Measurements from ENCODE around the gene FDX2. TPM values are rescaled to one million over a fixed set of nuclear protein-coding genes. Genes with fewer than 3 reads are reported as not detected.
A peak's percentile ranks its signal among the peaks of the same experiment; 100 is the strongest.

Gene FDX2
- total RNA-seq (ENCODE audit: low replicate concordance), result 15.1 and 97.6 TPM in 2 replicates

GRCh38 chr19:10315335-10316214 is at the start of gene FDX2:
TSS of gene FDX2 (minus strand) at chr19:10316015. CDS start at chr19:10315996, 19 bp downstream.
- no peak for TF ChIP-seq CTCF (IDR thresholded peaks at IDR 0.05; ENCODE audit: insufficient read depth, low read length)
- peak; percentile 77 for DNase-seq (ENCODE audit: low read depth)
- H3K4me3 ChIP-seq (ENCODE audit: low read depth, low read length), result peak within 1 kb of the TSS; percentile 96

- no peak overlapping the region for H3K4me3 ChIP-seq (ENCODE audit: low read depth, low read length)
- DNase-seq (ENCODE audit: low read depth), result no peak
- TF ChIP-seq CTCF (IDR thresholded peaks at IDR 0.05; ENCODE audit: insufficient read depth, low read length), result no peak
Observed at GRCh38 chr19:10365518-10365917, 49.7 kb upstream of the FDX2 start.

- TF ChIP-seq CTCF (IDR thresholded peaks at IDR 0.05; ENCODE audit: insufficient read depth, low read length), result no peak
- no peak overlapping the region for H3K4me3 ChIP-seq (ENCODE audit: low read depth, low read length)
- no peak for DNase-seq (ENCODE audit: low read depth)
Observed at GRCh38 chr19:10364644-10365043, 48.8 kb upstream of the FDX2 start.

- no peak for TF ChIP-seq CTCF (IDR thresholded peaks at IDR 0.05; ENCODE audit: insufficient read depth, low read length)
- no peak overlapping the region for H3K4me3 ChIP-seq (ENCODE audit: low read depth, low read length)
- no peak for DNase-seq (ENCODE audit: low read depth)
Observed at GRCh38 chr19:10363789-10364281, 48.0 kb upstream of the FDX2 start.

- no peak for DNase-seq (ENCODE audit: low read depth)
- no peak for TF ChIP-seq CTCF (IDR thresholded peaks at IDR 0.05; ENCODE audit: insufficient read depth, low read length)
Observed at GRCh38 chr19:10362259-10362658, 46.4 kb upstream of the FDX2 start.

GRCh38 chr19:10361569-10362011 is 45.8 kb upstream of the FDX2 start:
- H3K4me3 ChIP-seq (ENCODE audit: low read depth, low read length), result no peak overlapping the region
- TF ChIP-seq CTCF (IDR thresholded peaks at IDR 0.05; ENCODE audit: insufficient read depth, low read length), result no peak
- no peak for DNase-seq (ENCODE audit: low read depth)

More at GRCh38 chr19:10362259-10362658, 46.4 kb upstream of the FDX2 start:
- no peak overlapping the region for H3K4me3 ChIP-seq (ENCODE audit: low read depth, low read length)
